HT-29 (cell line): Measurements from ENCODE around the gene ONECUT1. TPM values are rescaled to one million over a fixed set of nuclear protein-coding genes. Genes with fewer than 3 reads are reported as not detected.
"Not testable (repeated sequence)": the region's sequence is repeated elsewhere in the genome, so short reads cannot be mapped to it uniquely, and the experiment has no call there.

Experiments
- DNase-seq: peaks from one replicate; pipeline ENCODE4 v3.0.0-alpha.2; 2015; ENCODE audit warnings: low spot score
- total RNA-seq: library from RNA; depleted of rRNA; stranded (reverse); fragments of >200 nt; shearing (Covaris generic); gene quantifications from 2 replicates; pipeline ENCODE4 v1.2.3, GENCODE V29; 2014; rRNA removed

ONECUT1 gene
- not detected in 2 replicates for total RNA-seq

DNA sequence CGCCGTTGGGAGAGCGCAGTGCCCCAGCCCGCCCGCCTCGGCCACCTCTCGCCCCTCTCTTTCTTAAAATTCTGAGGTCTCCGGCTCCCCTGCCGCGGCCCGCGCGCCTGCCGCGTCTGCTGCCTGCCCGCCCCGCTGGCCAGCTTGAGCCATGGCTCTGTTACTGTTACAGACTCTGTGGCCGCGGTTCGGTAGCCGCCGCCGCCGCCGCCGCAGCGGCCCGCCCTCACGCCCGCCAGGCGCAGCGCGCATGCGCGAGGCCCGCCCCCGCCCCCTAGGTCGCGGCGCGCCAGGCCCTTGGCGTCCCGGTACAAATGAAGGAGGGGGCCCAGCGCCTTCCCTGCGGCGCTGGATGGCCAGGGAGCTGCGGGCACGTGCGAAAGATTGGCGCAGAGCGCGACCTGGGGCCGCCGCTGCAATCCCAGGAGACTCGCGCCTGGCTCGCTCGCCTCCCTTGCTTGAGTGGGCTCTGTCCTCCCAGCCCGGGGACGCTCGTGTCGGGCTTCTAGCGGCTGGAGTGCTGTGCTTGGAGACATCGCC lies at the start of gene ONECUT1:
Gene ONECUT1 (minus strand): TSS at position 168 of the 540 bp plus-strand sequence. CDS start 452 bp downstream, outside the sequence.
- DNase-seq = no peak

DNA sequence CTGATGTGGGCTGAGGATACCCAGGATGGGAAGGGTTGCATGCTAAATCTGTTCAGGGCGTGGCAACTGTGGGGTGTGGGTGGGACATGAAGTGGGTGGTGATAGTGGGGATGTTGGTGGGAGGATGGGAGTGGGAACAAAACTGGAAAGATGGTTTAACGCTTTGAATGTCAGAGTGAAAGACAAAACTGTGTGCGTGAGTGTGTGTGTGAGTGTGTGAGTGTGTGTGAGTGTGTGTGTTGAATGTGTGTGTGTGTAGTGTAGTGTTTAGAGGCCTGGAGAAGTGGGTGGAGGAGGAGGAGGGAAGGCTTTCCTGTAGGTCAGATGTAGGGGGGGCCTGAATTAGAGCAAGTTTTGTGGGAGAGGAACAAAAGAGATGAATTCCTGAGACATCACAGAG lies 44.2 kb upstream of the ONECUT1 start:
- no peak for DNase-seq

DNA sequence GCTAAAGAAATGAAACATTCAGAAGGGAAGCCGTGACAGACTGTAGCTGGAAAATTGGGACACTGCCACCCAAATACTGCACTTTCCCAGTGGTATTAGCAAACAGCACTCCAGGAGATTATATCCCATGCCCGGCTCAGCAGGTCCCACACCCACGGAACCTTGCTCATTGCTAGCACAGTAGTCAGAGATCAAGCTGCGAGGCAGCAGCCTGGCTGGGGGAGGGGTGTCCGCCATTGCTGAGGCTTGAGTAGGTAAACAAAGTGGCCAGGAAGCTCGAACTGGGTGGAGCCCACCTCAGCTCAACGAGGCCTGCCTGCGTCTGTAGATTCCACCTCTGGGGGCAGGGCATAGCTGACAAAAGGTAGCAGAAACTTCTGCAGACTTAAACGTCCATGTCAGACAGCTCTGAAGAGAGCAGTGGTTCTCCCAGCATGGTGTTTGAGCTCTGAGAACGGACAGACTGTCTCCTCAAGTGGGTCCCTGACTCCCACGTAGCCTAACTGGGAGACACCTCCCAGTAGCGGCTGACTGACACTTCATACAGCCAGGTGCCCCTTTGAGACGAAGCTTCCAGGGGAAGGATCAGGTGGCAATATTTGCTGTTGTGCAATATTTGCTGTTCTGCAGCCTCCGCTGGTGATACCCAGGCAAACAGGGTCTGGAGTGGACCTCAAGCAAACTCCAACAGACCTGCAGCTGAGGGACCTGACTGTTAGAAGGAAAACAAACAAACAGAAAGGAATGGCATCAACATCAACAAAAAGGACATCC lies 34.2 kb upstream of the ONECUT1 start:
- not testable (repeated sequence) for DNase-seq

DNA sequence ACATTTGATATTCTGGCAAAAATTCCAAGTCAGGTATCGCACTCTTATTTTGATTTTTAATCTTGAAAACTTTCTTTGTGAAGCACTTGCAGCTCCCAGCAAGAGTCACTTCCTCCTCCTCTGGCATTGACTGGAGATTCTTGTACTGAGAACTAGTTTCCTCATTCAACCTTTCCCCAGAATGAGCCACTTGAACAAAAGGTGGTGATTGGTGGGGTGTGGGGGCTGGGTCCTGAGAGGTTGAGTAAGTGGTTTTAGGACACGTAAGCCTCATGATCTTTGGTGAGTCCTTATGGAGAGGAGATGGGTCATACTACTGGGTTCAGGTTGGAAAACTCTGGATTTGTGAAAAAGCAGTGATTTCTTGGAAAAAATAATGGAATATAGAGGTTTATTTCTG lies 32.3 kb upstream of the ONECUT1 start:
- no peak for DNase-seq

DNA sequence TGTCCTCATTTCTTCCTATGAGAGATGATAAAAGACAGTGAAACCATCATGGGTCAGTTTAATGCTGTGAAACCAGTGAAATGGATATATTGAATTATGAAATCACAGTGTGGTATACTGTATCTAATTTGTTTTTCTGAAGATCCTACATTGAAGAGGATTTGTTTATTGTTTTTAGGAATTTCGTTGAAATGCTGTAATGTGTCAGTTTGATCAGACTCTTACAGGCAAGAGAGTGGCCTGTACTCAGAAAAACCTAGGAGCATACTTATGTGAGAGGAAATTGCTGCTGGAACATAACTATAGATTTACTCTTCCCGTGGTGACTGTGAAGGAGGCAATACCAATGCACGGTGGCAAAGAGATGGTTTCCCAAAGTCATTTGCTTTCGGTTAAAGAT lies 29.1 kb upstream of the ONECUT1 start:
- DNase-seq = no peak

DNA sequence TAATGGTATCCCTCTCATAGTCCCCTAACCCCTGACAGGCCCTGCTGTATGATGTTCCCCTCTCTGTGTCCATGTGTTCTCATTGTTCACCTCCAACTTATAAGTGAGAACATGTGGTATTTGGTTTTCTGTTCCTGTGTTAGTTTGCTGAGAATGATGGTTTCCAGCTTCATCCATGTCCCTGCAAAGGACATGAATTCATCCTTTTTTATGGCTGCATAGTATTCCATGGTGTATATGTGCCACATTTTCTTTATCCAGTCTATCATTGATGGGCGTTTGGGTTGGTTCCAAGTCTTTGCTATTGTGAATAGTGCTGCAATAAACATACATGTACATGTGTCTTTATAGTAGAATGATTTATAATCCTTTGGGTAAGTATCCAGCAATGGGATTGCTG lies 25.8 kb upstream of the ONECUT1 start:
- DNase-seq = not testable (repeated sequence)

DNA sequence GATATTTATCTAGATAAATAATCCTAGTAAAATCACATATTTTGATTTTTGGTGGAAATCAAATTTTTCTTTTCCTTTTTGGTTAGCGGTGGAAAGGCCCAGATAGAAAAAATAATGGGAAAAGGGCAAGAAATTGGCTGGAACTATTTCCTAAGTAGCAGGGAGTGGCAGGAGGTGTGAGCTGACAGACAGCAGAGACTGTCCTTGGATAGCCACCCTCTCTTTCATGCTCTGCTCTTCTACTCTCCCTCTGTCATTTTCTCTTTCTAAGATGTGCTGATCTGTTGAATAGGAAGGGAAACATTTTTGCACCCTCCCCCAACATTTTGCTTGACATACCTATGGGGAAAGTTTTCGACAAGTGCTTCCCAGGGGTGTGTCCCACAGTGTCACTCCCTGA lies 18.9 kb upstream of the ONECUT1 start:
- DNase-seq = no peak

DNA sequence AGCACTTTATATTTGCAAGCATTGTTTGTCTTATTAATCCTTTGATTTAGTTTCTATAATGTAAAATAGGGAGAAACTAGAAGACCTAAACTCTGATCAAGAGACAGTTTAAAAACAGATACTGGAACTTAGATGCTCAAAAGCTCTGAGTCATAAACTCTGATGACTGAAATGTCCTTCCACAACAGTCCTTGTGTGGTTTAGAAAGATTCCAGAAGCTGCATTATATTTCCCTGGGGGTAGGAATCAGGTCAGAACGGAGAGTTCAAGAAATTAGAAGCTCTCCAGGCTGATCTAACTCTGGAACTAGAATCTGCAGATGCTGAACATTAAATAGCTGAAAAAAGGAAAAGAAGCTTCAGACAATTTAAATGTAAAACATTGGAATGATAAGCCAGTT lies 18.3 kb upstream of the ONECUT1 start:
- DNase-seq = no peak

DNA sequence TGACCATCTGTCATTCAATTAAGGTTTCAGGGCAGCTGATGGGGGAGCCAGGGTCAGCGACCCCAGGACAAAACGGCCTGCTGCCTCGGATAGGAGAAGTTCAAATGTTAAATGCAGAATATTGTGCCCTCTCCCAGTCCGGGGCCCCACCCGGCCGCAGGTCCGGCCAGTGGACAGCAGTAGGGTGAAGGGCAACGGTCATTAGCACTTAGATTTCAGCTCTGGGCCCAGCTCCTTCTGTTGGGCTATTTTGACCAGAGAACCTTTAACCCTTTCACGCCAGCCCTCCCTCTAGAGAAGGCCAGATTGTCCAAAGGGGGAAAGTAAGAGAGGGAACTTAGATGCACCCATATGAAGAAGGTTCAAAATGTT lies 16.1 kb upstream of the ONECUT1 start:
- DNase-seq = no peak

DNA sequence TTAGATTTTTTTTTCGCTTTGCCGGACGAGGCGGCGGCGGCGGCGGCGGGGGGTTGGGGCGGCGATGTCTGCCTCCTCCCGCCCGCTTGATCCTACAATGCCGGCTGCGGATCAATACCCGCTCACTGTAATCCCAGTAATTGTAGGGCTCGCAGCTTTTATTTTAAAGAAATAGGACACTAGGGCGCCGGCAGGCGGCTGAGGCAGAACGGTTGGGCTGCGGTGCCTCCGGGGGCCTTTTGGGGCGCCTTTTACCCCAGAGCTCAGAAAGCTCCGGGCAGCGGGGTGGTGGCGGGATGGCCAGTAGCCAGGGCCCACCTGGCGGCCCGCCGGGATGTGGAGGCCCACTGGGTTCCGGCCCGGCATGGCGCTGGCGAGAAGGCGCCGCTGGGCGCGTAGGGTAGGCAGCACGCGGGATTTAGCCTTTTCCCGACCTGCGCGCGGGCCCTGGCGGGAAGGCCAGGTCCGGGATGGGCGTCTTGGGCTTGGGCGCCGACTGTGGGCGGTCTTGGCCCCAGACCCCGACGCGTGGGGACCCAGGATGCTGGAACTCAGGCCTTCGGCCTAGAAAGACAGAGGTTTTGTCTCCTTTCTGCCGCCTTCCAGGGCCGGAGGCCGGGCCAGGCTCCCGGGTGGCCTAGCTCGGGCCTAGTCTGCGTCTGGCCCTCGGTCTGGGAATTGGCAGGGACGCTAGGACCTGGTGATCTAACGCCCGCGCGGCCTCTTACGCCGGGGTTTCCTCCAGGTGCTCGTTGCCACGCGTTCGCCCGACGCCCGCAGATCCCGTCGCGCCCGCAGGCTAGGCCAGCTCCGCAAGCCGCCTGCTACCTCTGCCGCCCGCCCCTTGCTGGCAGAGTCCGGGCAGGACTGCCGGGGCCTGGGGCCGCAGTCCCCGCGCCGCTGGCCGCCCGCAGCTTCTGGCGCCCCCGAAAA lies 15.5 kb upstream of the ONECUT1 start:
- no peak for DNase-seq

DNA sequence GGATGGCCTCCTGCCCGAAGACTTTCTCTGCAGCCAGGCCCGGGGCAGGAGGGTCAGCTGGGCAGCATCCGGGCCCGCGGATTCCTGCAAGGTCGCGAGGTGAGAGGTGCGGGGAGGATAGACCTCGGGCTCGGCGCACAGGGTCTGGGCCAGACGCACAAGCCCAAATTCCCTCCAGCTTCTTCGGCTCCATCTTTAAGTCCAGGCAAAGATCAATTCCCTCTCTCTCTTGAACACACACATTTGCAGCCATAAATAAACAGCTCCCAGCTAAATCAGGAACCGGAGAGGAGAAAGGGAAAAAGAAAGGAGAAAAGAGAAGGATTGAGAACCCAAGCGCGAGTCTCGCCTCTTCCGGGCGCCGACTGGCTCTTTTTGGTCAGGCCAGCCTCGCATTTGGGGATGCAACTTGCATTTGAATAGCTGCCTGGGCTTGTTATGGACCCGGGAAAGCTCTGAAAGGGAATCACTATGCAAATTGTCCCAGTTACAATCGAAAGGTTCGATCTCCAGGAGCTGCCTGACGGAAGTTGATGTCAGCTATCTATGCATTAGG lies 14.5 kb upstream of the ONECUT1 start:
- DNase-seq = no peak

DNA sequence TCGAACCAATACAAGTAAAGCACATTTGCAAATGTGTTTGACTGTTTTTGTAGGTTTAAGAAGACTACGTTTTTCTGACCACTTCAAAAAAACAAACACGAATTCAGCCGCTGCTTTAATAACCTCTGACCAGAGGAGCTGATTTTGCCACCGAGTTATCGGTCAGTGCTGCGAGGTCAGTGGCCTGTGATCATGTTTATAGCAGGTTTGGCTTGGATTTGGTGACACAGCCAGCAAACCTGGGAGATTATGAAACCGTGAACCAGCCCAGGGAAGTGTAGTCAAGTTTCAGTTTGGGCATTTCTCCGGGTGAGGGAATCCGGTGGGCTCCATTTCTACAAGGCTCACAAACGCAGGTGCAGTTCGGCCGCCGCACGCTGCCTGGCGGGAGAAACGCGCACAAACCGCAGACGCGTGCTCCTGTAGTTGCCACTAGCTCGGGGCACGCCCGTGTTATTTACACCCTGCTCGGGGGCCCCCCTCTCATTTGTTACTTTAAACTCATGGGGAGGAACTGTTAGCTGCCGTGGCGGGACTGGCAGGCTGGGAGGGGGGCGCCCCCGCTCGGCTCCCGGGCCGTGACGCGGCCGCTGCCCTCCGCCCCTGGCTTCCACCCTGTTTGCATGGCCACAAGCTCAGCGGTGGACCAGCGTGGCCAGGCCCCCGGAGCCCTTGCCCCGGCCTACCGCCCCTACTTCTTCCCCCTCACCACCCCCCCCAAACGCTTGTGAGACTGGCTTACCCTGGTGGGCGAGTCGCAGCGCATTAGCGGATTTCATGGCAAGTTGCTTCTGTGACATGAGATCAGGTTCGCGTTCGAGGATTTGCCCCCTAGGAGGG lies 13.6 kb upstream of the ONECUT1 start:
- no peak for DNase-seq

DNA sequence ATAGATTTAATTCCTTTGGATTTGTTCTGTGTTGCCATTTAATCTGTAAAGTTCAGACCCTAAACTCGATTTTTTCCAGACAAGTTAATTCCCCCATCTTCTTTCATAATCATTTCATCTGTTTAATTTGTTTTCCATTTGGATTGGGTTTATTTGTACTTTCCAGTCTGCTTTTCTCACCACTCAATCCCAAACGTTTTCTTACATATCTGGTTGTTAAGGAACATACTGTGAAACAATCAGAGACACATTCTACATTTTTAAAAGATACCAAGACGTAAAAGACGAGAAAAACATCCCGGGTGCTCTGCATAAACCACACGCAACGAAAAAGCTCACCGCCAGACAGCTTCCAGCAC lies 13.0 kb upstream of the ONECUT1 start:
- no peak for DNase-seq

DNA sequence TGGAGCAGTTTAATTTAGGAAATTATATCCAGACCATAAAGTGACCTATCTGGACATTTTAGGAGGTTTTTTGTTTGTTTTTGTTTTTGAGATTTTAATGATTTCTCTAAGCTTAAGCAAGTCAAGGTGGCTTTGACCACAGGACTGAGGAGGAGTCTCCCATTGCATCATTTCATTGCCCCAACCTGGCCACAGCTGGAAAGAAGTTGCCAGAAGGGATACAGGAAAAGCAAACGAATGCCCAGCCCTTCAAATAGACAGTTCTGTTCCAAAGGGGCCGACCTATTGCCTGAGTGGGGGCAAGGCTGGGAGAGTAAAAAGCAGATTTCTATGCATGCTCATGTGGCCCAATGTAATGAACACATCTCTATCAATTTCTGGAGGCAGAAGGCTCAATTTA lies 12.0 kb upstream of the ONECUT1 start:
- DNase-seq = no peak

DNA sequence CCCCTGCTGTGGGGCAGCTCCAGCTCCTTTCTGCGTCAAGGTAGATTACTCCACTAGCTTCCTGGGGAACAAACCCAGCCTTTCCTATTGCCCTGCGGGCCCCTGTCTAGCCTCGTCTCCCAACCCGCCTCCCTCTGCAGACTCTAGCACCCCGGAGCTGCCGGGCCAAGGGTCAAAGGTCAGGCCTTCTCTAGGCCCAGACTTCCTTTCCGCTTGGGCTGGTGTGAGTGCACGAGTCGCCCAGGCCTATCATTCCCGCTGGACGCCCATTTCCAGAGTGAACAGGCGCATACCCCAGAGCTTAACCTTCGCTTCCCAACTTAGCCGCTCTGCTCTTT lies 11.6 kb upstream of the ONECUT1 start:
- no peak for DNase-seq

DNA sequence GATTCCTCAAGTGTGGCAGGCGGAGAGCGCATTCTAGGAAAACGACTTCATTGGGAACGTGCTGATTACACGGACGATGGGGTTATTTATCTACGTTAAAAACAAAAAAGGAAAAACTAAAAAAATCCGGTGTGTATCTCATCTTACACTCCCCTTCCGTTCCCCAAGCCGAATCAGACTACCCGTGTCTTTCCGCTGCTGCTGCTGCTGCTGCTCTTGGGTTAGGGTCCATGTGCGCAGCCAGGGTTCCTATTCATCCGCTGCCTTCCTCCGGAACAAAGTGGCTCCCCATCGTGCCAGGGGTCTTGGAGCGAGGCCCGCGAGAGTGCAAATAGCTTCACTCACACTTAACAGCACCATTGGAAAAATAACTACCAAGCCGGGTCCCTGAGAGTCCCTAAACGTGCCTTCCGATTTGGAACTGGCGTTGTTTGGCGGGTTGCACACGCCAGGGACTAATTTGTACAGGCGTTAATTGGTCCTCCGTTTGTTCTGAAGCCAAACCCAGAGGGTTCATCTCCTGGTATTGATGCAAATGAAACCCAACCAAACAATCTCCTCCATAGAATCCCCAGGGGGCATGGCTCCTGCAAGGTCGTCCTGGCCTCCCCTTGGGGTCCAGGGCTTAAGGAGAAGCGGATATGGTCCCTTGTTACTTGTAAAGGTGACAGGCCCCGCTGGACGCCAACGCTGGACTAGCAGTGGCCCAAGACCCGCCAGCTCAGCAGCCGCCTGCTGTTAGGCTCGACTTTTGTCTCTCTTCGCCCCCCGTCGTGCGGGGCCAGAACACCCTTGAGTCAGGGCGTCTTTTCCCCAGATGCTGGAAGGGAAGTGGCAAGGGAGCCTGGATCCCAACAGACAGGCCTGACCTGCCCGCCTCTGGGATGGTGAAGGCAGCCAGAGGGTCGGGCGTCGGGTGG lies 11.0 kb upstream of the ONECUT1 start:
- DNase-seq = no peak

DNA sequence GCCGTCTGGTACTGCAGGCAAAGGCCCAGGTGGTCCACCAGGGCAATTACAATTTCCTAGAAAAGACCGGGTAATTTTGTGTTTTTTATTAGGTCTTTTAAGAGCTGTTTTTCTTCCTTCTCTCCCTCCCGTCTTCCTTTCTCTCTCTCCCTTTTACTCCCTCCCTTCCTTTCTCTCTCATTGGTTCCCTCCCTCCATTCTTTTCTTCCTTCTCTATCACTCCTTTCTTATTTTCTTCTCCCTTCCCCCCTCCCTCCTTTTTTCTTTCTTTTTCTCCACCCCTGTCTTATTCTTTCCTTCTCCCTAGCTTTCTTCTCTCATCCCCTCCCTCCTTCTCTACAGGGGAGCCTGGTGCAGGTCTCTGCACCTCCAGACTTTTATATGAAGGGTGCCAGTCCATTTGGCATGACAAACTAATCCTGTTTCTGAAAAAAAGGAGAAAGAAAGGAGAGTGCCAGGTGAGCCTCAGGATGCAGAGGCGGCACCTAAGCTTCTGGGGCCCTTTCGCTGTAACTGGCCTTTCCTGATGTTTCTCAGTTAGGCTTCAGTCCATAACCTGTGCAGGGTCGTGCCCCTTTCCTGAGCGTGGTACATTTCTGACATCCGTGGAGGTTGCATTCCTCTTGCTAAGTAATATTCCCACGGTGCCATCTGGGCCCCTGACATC lies 9.1 kb upstream of the ONECUT1 start:
- DNase-seq = no peak

DNA sequence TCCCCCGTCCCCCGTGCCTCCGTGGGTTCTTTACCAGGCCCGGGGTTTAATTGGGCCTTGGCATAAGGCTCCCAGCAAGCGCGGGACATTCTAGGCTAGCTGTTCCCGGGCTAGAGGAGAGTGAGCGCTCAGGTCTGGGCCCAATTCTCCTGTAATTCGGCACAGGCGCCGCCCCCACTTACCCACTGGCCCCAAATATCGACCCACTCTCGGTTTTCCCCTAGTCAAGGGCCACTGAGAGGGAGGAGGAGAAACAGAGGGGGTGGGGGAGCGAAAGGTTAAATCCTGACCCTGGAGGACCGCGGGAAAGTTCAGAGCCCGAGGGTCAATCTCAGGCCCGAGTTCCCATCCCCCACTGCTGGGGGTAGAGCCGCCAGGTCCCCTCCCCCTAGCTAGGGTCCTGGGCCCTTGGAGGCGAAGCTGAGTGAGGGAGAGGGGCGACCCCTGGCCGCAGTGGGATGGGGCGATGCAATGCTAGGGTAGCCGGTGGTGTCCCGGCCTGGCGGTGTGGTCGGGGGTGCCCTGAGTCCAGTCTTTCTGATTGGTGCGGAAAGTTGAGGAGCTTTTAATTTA lies 8.5 kb upstream of the ONECUT1 start:
- DNase-seq = no peak
